ENCODE data around the gene AQP3.

AQP3 gene

DNA sequence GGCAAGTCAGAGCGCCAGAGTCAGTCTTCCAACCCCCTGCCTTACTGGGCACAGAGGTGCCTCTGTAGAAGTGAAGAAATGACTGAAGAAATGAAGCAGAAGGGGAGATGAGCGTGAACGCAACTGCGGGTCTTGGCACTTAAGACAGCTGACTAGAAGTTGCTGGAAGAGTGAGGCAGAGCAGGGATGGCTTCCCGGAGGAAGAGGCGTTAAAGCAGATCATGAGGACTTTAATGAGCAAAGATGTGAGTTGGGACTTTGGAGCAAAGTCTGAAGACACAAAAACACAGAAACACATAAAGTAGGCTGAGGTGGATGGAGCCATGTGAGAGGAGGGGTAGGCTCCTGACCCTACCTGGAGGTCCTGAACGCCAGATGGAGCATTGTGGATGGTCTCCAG lies 7.2 kb downstream of the AQP3 start:
- no peak overlapping the region for H3K27ac ChIP-seq
- TF ChIP-seq CTCF (IDR thresholded peaks at IDR 0.05) = no peak
- DNase-seq (ENCODE audit: low spot score) = no peak
- no peak overlapping the region for H3K4me3 ChIP-seq

DNA sequence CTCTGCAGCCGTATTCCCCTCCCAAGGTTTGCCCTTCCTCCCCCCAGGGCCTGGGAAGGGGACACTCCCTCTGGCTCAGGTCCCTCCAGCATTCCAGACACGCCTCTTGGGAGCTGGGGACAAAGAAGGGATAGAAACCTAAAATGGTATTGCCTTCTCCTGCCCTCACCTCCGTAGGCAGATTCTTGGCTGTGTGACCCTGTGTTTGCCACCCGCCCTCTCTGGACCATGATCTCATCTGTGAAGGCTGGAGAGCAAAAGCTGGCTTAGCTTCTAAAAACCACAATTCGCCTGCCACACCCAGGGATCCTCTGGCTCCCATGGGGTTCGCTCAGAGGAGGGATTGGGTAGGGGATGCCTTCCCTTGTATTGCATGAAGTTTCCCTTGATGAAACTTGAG lies 7.7 kb downstream of the AQP3 start:
- DNase-seq (ENCODE audit: low spot score) = no peak
- H3K27ac ChIP-seq = no peak overlapping the region
- TF ChIP-seq CTCF (IDR thresholded peaks at IDR 0.05) = no peak
- no peak overlapping the region for H3K4me3 ChIP-seq

DNA sequence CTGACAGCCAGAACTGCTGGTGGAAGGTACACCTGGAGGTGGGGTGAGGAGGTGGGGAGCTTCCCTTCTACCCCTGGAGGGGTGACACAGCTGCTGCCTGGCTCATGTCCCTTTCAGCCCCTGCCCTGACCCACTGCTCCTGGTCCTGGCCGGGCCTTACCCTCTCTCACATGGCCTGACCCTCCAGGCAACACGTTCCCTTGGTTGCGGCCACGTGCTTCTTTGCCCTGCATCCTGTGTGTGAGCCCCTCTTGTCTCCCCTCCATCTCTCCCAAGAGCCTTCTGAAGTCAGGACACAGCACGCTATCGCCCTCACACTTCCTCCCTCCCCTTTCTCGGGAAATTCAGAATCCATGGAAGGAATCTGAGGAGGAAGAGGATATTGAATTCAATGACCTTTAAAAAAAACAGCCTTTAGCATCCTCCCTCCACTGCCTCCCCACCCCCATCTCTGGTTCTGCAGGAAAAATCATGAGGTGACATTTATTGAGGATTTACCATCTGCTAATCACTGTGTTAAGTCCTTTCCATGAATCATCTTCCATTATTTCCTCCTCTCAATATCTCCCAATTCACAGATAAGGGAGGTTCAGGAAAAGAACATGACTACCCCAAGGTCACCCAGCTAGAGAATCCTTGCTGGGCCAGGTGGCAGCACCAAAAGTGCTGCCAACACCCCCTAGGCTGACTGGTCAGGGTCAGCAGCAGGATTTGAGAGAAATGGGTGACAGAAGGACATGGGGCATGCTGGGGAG lies 8.3 kb downstream of the AQP3 start:
- TF ChIP-seq CTCF (IDR thresholded peaks at IDR 0.05) = no peak
- DNase-seq (ENCODE audit: low spot score) = no peak
- Histone ChIP-seq H3K27ac (no peak overlapping the region), H3K4me3 (no peak overlapping the region)

GRCh38 chr9:33437898-33438297 lies 9.5 kb downstream of the AQP3 start:
- Histone ChIP-seq H3K27ac (no peak overlapping the region), H3K4me3 (no peak overlapping the region)
- no peak for DNase-seq (ENCODE audit: low spot score)
- TF ChIP-seq CTCF (IDR thresholded peaks at IDR 0.05) = no peak

GRCh38 chr9:33437205-33437604 lies 10.2 kb downstream of the AQP3 start:
- no peak overlapping the region for H3K27ac ChIP-seq
- TF ChIP-seq CTCF (IDR thresholded peaks at IDR 0.05) = no peak
- H3K4me3 ChIP-seq = no peak overlapping the region
- DNase-seq (ENCODE audit: low spot score) = no peak

GRCh38 chr9:33436445-33436844 lies 10.9 kb downstream of the AQP3 start:
- Histone ChIP-seq H3K27ac (no peak overlapping the region), H3K4me3 (no peak overlapping the region)
- TF ChIP-seq CTCF (IDR thresholded peaks at IDR 0.05) = no peak
- DNase-seq (ENCODE audit: low spot score) = no peak

DNA sequence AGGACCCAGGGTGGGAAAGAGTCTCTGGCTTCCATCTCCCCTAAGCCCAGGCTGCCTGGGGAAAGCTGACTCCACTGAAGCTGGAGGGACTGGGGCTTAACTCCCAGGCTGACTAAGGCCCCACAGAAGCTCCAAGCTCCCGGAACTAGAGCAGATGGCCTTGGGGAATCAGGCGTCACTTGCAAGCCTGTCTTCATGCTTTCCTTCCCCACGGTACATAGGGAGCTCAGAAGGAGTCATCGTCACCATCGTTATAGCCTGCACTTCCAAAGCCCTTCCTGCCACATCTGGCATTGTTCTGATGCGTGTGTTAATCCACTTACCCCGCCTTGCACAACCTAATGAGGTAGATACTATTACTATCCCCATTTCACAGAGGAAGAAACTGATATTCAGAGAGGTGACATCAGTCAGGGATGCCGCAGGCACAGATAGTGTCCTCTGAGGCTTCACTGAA lies 11.5 kb downstream of the AQP3 start:
- Histone ChIP-seq H3K27ac (no peak overlapping the region), H3K4me3 (no peak overlapping the region)
- TF ChIP-seq CTCF (IDR thresholded peaks at IDR 0.05) = no peak
- DNase-seq (ENCODE audit: low spot score) = no peak

Measured in coronary artery (tissue), 2 donors.